DMS153 (cell line): ENCODE results near the gene CACYBP.

Experiments
- DNase-seq: peaks from one replicate; lab custom pipeline; 2025; lab: John Stamatoyannopoulos, UW

The CACYBP gene

DNA sequence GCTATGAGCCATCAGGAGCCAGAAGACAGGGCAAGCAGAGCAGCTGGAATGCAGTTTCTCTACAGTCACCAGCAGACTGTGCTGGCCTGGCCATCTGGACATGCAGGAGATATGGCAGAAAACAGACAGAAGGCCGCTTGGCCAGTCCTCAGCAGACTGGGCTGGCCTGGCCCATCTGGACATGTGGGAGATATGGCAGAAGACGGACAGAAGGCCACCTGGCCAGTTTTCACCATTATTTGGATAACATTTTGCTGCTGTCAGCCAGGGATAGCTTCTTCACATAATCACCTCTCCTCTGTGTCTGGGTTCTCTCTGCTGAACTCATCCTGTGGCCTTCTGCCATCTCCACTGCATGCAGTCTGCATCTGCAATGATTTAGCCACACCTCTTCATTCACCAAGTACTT lies 25.0 kb upstream of the CACYBP start:
- no peak for DNase-seq

DNA sequence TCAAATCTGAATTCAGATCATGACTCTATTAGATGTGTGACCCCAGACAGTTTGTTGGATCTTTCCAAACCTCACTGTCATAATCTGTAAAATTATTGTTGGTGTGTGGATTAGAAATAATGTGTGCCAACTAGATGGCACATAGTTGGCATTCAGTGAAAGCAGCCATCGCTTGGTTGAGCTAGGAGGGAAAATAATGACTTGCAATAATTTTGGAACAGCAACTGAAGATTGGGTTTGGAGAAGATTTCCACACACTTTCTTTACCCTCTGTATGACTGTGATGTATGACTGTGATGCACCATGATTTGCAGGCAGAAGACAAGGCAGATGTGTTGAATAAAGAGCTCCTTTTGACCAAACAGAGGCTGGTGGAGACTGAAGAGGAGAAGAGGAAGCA lies 24.0 kb upstream of the CACYBP start:
- no peak for DNase-seq

DNA sequence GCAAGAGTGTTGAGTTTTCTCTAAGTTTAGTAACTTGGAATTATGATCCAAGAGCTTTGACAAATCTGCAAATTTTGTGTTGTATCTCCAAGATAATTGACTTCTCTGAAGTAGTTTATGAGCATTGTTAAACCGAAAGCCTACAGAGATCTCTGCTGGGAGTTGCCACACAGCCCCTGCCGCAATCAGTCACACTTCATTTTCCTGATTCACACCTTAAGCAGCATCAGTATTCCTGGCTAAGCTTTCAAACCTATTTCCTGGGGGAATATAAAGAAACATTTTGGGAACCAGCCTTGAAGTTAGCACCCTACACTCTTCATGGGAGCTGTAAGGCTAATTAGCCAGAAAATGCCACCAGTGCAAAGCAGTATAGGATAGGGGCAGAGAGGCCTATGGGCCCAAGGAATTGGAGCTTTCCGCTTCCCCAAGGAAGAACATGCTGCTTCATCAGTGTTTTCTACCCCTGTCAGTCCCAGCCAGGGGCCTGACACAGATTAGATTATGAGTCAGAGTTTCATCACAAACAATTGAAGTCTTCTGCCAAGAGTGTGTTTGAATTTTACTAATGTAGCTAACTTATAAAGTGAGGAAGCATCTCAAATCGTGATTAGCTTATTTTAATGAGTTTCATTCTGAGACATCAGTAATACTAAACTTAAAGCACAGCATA lies 23.2 kb upstream of the CACYBP start:
- DNase-seq, result no peak

- no peak for DNase-seq
These were observed 16.6 kb upstream of the CACYBP start for GRCh38 chr1:174982971-174983689.

GRCh38 chr1:174984952-174985351 lies 14.8 kb upstream of the CACYBP start:
- DNase-seq, result no peak

GRCh38 chr1:174988539-174988938 lies 11.2 kb upstream of the CACYBP start:
- DNase-seq, result no peak

DNA sequence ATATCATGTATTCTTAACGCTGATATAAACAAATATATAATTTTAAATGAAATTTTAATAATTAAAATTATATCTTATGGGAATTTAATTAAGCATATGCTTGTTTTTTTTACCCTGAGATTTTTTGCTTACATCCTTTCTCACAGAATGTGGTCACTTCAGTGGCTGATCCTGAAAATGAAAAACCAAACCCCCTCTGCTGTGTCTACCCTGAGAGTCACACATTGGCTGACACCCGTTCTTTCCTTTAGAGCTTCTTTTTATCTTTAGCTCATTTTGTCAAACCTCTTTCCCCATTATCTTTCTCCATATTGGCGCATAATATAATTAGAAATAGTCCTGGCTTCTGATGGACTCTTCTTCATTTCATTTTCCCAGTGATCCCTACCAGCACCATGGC lies 10.8 kb upstream of the CACYBP start:
- DNase-seq, result no peak

DNA sequence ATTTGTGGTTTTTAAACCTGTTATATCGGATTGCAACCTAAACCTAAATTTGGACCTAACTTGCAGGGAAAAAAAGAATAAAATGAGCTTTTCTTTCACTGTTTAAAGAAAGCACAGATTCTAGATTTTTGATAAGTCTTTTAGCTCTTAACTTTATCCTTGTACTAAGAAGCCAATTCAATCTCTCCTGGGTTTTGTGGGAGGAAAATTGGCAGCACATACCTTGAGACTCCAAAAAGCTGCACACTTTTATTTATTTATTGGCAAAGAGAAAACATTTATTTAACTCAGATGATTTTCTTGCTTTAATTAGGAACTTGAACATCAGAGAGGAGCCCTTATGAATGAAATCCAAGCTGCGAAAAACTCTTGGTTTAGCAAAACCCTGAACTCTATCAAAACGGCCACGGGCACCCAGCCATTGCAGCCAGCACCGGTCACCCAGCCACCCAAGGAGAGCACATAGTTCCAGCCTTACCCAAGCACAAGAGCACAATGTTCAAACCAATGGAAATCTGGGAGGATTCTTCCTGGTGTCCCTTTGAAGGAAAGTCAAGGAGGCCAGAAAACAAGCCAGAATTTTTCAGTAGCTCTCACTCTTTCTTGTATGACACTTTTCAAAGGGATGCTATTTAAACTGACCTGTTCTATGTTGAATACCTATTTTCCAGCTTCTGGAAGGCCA lies 10.1 kb upstream of the CACYBP start:
- no peak for DNase-seq

DNA sequence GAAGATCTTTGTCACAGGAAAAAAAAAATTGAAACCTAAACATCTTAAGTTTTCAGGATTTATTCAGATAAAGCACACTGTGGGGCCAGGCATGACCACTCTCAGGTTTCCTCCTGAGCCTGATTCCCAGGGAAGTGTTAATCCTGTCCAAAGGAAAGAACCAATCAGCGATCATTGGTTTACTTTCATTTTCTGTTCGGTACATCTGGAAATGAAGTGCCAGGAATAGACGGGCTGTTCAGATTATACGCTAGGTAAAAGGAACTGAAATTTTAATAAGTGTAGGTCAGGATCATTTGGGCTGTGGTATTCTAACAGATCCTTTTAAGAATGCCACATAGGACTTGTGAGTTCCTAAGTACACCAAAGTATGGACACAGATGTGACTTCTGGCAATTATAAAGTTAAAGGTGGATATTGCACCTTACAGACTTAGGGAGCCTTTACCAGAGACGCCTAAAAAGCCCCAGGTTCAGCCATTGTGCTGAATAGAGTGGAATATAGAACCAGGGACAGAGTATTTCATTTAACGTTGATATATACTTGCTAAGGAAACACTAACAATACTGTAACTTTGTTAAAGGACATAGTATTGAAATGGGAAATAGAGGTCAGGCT lies 9.3 kb upstream of the CACYBP start:
- peak; percentile 22 for DNase-seq

DNA sequence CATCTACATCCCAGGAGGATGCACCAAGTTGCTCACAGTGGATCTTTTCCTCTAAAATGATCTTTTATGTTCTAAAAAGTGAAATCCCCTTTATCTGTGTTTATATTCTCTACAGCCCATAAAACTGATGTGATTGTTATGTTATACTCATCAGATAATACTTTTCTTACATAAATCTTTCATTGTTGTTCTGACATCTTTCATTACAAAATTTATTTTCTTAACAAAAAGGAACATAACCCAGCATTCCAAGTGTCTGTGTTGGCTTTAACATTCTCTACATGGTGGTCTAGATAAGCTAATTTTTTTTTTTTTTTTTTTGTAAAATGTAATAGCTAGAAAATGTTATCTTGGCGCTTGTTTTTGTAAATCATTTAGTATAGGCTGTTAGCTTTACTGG lies 8.3 kb upstream of the CACYBP start:
- no peak for DNase-seq

- DNase-seq, result no peak
These were observed 4.6 kb upstream of the CACYBP start for GRCh38 chr1:174995121-174995520.

DNA sequence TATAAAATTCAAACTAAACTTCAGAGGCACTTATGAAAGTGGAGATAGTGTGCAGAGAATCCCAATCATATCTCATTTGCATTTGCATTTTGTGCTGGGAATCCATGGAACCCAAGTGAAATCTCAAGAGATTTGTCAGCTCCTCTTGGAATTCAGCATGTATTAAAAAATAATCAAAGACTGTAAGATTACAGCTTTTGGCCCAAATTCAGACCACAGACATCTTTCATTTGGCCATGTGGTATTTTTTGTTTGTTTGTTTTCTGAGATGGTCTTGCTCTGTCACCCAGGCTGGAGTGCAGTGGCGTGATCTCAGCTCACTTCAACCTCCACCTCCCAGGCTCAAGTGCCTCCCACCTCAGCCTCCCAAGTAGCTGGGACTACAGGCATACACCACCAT lies 3.8 kb upstream of the CACYBP start:
- no peak for DNase-seq

DNA sequence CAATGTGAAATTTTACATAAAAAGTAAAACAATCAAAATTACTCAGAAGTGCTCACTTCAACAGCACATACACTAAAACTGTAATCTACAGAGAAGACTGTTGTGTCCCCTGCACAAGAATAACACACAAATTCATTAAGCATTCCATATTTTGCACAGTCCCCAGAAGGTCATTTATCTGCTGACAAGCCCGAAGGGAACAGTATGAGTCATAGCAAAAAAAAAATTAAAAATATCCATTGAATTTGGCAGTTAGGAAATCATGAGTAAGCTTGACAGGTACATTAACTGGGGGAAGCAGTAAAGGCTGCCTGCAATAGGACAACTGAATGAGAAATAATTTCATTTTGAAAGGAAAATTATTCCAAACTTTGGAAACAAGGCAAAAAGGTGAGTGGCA lies 3.3 kb upstream of the CACYBP start:
- DNase-seq, result no peak

DNA sequence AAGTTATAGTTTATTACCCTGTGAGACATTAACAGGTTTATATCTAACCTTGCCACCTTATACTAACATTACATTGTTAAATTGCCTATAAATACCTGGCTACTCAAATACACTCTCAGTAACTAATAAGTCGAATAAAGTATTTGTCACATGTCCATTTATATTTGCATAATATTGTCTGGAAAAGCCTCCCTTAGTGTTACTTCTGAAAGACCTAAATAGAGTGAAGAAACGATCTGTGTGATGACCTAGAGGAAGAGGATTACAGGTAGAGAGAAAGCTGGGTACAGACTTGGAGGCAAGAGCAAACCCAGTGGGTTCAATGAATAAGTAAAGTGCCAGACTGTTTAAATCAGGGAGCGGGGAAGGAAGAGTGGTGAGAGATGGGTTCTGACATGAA lies 2.7 kb upstream of the CACYBP start:
- DNase-seq, result no peak

DNA sequence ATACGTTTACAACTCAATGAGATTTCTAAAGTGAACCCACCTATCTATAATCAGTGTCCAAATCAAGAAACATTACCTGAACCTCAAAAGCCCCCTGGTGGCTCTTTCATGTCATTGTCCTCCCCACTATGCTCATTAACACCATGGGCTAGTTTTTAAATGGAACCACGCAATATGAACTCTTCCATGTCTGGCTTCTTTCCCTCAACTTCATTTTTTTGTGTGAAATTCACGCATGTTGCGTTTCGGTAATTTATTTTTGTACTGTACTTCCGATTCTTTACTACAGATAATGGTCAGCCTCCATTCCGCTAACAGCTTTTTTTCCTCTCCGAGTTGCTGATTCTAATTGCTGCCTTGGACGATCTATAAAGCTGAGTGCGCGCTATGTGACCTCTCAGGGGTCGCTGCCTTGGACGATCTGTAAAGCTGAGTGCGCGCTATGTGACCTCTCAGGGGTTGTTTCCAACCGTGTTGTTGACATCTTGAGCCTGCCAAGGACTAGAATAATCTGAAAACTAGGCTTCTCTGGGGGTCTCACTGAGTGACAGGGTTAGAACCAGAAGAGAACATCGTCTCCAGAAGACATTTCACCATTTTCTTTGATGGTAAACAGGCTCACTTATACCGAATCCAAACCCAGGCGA lies 1.1 kb upstream of the CACYBP start:
- peak; percentile 78 for DNase-seq

DNA sequence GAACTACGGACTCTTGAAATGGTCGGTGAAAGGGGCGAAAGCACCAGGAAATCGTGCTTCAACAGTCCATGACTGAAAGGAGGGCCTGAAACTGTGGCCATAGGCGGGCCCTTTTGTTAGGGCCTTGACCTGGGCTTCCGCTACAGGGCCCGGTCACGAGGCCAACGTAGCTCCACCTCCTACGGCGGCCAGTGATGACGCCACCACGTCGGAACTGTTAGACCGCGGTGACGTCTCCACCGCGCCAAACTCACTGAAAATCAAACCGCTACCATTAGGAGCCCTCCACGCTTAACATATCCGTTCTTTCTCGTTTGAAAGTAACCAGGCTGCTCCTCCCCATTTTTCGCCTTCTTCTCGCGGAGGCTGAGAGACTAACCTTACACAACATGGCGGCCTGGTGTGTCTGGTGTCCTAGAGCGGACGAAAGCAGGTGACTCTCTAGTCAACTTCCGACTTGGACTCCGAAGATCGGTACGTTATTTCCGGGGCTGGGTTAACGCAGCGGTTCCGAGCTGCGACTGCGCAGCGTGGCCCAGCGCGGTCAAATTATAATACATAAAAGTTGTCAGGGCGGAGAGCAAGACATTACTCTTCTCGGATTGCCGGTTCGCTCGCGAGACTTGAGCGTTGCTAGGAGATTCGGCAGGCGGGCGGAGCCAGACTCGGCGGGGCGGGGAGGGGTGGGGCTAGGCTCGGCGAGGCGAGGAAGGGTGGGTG lies 371 bp upstream of the CACYBP start:
- peak; percentile 100 for DNase-seq

DNA sequence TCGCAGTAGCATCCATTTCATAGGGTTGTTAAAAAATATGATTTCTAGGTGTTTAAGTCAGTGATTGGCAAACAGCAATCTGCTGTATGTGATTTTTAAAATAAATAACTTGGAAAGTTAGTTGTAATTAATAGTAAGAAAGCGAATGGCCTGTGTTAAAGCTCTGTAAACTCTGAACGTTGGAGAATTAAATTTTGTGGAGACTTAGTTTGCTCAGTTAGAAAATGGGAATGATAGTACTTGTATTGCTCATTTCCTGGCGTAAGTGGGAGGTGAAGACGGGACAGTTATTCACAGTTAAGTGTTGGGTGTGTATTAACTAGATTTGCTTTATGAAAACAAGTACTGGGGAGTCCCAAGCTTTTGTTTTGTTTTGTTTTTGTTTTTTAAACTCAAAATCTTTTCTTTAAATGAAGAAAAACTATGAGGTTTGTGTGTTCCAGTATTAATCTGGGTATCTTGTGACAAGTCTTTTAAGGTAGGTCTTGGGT lies 995 bp downstream of the CACYBP start:
- DNase-seq, result no peak

- DNase-seq, result no peak
These were observed 3.3 kb downstream of the CACYBP start for GRCh38 chr1:175002910-175003517.

GRCh38 chr1:175003521-175003920 lies 3.8 kb downstream of the CACYBP start:
- no peak for DNase-seq

- no peak for DNase-seq
These were observed 5.5 kb downstream of the CACYBP start for GRCh38 chr1:175005085-175005783.
